ENCODE data around the gene HMCN1. TPM values are rescaled to one million over a fixed set of nuclear protein-coding genes. Genes with fewer than 3 reads are reported as not detected.
"Not testable (repeated sequence)": the region's sequence is repeated elsewhere in the genome, so short reads cannot be mapped to it uniquely, and the experiment has no call there.

Gene HMCN1
- total RNA-seq, 2 donors from 2014 or later: 3.5 to 9.9 TPM

DNA sequence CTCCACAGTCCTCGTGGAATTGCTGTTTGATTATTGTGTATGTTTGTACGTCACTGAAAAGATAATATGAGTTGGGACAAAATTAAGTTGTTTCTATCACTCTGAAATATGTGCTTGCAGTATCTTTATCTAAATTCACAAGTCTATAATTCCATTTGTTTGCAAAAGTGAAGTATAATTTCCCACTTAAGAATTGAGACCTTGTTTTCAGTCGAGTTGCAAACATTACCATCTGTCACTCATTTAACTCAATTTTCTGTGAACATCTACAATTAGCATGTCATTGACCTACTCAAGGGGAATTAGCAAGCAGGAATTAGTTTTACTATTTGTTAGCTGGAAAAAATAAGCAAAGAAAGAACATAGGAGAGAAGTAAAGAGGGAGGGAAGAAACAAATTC is 445.0 kb downstream of the HMCN1 start:
- Histone ChIP-seq H3K27ac (no peak overlapping the region), H3K36me3 (no peaks in the 10 kb centered on the region), H3K4me3 (no peak overlapping the region), H3K9me3 (no peaks in the 10 kb centered on the region), H3K27me3 (replicated peaks; ENCODE audit: insufficient read depth) (no peaks in the 10 kb centered on the region), H3K4me1 (replicated peaks) (no peaks in the 10 kb centered on the region)
- no peak for DNase-seq (ENCODE audit: low spot score)
- WGBS: 68% methylated on average over 3 of the region's 3 CpGs
- intact Hi-C loops (cut with DNase I): no loop called here
- TF ChIP-seq POLR2AphosphoS5 (IDR thresholded peaks at IDR 0.05) (no peak), POLR2A (IDR thresholded peaks at IDR 0.05) (no peak)
- TF ChIP-seq, protein P1, sequence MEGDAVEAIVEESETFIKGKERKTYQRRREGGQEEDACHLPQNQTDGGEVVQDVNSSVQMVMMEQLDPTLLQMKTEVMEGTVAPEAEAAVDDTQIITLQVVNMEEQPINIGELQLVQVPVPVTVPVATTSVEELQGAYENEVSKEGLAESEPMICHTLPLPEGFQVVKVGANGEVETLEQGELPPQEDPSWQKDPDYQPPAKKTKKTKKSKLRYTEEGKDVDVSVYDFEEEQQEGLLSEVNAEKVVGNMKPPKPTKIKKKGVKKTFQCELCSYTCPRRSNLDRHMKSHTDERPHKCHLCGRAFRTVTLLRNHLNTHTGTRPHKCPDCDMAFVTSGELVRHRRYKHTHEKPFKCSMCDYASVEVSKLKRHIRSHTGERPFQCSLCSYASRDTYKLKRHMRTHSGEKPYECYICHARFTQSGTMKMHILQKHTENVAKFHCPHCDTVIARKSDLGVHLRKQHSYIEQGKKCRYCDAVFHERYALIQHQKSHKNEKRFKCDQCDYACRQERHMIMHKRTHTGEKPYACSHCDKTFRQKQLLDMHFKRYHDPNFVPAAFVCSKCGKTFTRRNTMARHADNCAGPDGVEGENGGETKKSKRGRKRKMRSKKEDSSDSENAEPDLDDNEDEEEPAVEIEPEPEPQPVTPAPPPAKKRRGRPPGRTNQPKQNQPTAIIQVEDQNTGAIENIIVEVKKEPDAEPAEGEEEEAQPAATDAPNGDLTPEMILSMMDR (IDR thresholded peaks at IDR 0.05): no peak

GRCh38 chr1:186183219-186183618 is 449.0 kb downstream of the HMCN1 start:
- no peaks in the 10 kb centered on the region for H3K27me3 ChIP-seq (replicated peaks; ENCODE audit: insufficient read depth)
- H3K4me1 ChIP-seq (replicated peaks): no peaks in the 10 kb centered on the region
- no peak overlapping the region for H3K4me3 ChIP-seq
- DNase-seq (ENCODE audit: low spot score): no peak
- no peaks in the 10 kb centered on the region for H3K9me3 ChIP-seq
- H3K27ac ChIP-seq: no peak overlapping the region
- 94% methylated on average over 1 of the region's 1 CpG for WGBS
- intact Hi-C loops (cut with DNase I): no loop called here
- TF ChIP-seq POLR2AphosphoS5 (IDR thresholded peaks at IDR 0.05): no peak
- TF ChIP-seq, protein P1 (IDR thresholded peaks at IDR 0.05): no peak
- no peak for TF ChIP-seq POLR2A (IDR thresholded peaks at IDR 0.05)
- H3K36me3 ChIP-seq: no peaks in the 10 kb centered on the region

DNA sequence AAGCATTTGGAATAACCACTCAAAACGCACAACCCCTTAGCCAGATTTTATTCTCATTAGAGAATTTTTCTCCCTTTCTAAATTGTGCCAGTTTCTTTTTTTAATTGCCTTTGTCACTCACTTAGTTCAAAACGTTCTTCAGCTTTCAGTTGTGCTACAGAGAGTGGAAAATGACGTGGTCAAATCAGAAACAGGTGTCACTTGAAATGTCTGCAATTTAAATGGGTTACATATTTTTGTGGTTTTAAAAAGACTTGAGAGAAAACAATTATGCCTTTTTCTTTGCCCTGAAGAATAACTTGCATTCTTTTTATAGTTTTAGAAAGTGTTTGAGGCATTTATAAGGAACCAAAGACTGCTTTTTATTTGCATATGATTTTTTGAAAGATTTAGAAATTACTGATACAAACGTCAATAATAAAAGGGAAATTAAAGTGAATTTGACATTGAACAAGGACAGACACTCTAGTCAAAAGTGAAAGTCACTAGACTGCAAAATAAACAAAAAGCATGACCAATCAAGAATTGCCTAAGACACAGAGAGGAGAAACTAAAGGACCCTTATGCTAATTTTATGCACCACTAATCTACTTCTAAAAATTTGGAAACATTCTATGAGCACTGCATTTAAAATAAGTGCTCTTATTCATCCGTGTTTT is 449.9 kb downstream of the HMCN1 start:
- H3K27me3 ChIP-seq (replicated peaks; ENCODE audit: insufficient read depth): no peaks in the 10 kb centered on the region
- no peaks in the 10 kb centered on the region for H3K36me3 ChIP-seq
- no peak overlapping the region for H3K4me3 ChIP-seq
- DNase-seq (ENCODE audit: low spot score): no peak
- no peak overlapping the region for H3K27ac ChIP-seq
- no peaks in the 10 kb centered on the region for H3K4me1 ChIP-seq (replicated peaks)
- no peaks in the 10 kb centered on the region for H3K9me3 ChIP-seq
- intact Hi-C loops (cut with DNase I): no loop called here
- 41% methylated on average over 5 of the region's 5 CpGs for WGBS
- TF ChIP-seq, protein P1 (IDR thresholded peaks at IDR 0.05): no peak
- TF ChIP-seq POLR2A (IDR thresholded peaks at IDR 0.05) (no peak), POLR2AphosphoS5 (IDR thresholded peaks at IDR 0.05) (no peak)

- H3K9me3 ChIP-seq; H3K4me3 ChIP-seq; H3K4me1 ChIP-seq (replicated peaks); DNase-seq (ENCODE audit: low spot score); H3K27me3 ChIP-seq (replicated peaks; ENCODE audit: insufficient read depth); intact Hi-C loops (cut with DNase I); H3K36me3 ChIP-seq; H3K27ac ChIP-seq: not testable (repeated sequence)
- WGBS: 97% methylated on average over 6 of the region's 6 CpGs
Measured at GRCh38 chr1:186186251-186186650, 452.1 kb downstream of the HMCN1 start.

- TF ChIP-seq, protein P1 (IDR thresholded peaks at IDR 0.05): no peak
- no peak for TF ChIP-seq POLR2AphosphoS5 (IDR thresholded peaks at IDR 0.05)
- no peak for TF ChIP-seq POLR2A (IDR thresholded peaks at IDR 0.05)
- no peaks in the 10 kb centered on the region for H3K36me3 ChIP-seq
- H3K4me3 ChIP-seq: no peak overlapping the region
- no peak for DNase-seq (ENCODE audit: low spot score)
- 87% methylated on average over 5 of the region's 5 CpGs for whole genome bisulfite sequencing
- no peaks in the 10 kb centered on the region for H3K27me3 ChIP-seq (replicated peaks; ENCODE audit: insufficient read depth)
- H3K4me1 ChIP-seq (replicated peaks): no peaks in the 10 kb centered on the region
- H3K27ac ChIP-seq: no peak overlapping the region
- intact Hi-C loops (cut with DNase I): no loop called here
- no peaks in the 10 kb centered on the region for H3K9me3 ChIP-seq
Measured at GRCh38 chr1:186187601-186188000, 453.4 kb downstream of the HMCN1 start.
